ENCODE data around the gene PRR3. TPM values are rescaled to one million over a fixed set of nuclear protein-coding genes. Genes with fewer than 3 reads are reported as not detected.

Gene PRR3
- total RNA-seq, 4 donors from 2014 or later, result 3.8 to 10.6 (median 4.5) TPM

DNA sequence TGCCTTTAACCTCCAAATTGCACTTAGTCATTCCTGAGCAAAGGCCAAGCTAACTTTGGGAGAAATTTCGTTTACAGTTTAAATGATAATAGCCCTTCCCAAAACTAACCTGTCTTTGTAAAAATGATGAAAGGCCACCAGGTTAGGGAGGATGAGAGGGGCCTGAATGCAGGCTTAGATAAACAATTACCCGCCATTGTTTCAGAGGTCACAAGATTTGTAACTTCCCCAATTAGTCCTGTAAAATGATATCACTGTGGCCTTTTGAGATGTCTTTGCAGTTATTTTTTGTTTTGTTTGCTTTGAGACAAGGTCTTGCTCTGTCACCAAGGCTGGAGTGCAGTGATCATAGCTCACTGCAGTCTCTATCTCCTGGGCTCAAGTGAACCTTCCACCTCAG lies 27.1 kb upstream of the PRR3 start:
- Histone ChIP-seq H3K27me3 (no peaks in the 10 kb centered on the region), H3K4me1 (peaks cover 4 to 11% (median 10%) of the 10 kb centered on the region in 4 donors), H3K4me3 (no peak overlapping the region), H3K9me3 (no peaks in the 10 kb centered on the region), H3K36me3 (no peaks in the 10 kb centered on the region), H3K27ac (replicated peaks in 1 of 4) (no peak overlapping the region)
- WGBS, result 61% methylated on average over 2 of the region's 2 CpGs
- intact Hi-C loops (cut with DNase I), result no loop called here
- no peak for DNase-seq (ENCODE audit: extremely low spot score)
- TF ChIP-seq POLR2AphosphoS5 (IDR thresholded peaks at IDR 0.05) (no peak), EP300 (IDR thresholded peaks at IDR 0.05) (no peak), CTCF (IDR thresholded peaks at IDR 0.05) (no peak), POLR2A (IDR thresholded peaks at IDR 0.05; ENCODE audit: low read depth) (no peak)

GRCh38 chr6:30533460-30534294 lies 23.4 kb upstream of the PRR3 start:
- Histone ChIP-seq H3K4me1 (peaks cover 4 to 10% (median 8%) of the 10 kb centered on the region in 4 donors), H3K27me3 (no peaks in the 10 kb centered on the region), H3K4me3 (no peak overlapping the region), H3K9me3 (no peaks in the 10 kb centered on the region), H3K27ac (replicated peaks in 1 of 4) (no peak overlapping the region), H3K36me3 (no peaks in the 10 kb centered on the region)
- DNase-seq (ENCODE audit: extremely low spot score), result no peak
- WGBS, result 81% methylated on average over 15 of the region's 15 CpGs
- intact Hi-C loops (cut with DNase I), result loop anchor here (2.0 kb wide), 1 partner anchor 53 kb away; no protein-coding TSS in a partner anchor
- TF ChIP-seq POLR2AphosphoS5 (IDR thresholded peaks at IDR 0.05) (no peak), CTCF (IDR thresholded peaks at IDR 0.05) (no peak), POLR2A (IDR thresholded peaks at IDR 0.05; ENCODE audit: low read depth) (no peak), EP300 (IDR thresholded peaks at IDR 0.05) (no peak)

- intact Hi-C loops (cut with DNase I), result no loop called here
- peaks cover 0 to 10% (median 9%) of the 10 kb centered on the region in 4 donors for H3K4me1 ChIP-seq
- H3K9me3 ChIP-seq, result no peaks in the 10 kb centered on the region
- no peak overlapping the region for H3K4me3 ChIP-seq
- 88% methylated on average over 3 of the region's 3 CpGs for WGBS
- TF ChIP-seq POLR2AphosphoS5 (IDR thresholded peaks at IDR 0.05) (no peak), EP300 (IDR thresholded peaks at IDR 0.05) (no peak)
- no peak for DNase-seq (ENCODE audit: extremely low spot score)
- H3K36me3 ChIP-seq, result no peaks in the 10 kb centered on the region
- H3K27me3 ChIP-seq, result no peaks in the 10 kb centered on the region
- no peak overlapping the region for H3K27ac ChIP-seq (replicated peaks in 1 of 4)
These were observed 19.2 kb upstream of the PRR3 start for GRCh38 chr6:30537931-30538330.

DNA sequence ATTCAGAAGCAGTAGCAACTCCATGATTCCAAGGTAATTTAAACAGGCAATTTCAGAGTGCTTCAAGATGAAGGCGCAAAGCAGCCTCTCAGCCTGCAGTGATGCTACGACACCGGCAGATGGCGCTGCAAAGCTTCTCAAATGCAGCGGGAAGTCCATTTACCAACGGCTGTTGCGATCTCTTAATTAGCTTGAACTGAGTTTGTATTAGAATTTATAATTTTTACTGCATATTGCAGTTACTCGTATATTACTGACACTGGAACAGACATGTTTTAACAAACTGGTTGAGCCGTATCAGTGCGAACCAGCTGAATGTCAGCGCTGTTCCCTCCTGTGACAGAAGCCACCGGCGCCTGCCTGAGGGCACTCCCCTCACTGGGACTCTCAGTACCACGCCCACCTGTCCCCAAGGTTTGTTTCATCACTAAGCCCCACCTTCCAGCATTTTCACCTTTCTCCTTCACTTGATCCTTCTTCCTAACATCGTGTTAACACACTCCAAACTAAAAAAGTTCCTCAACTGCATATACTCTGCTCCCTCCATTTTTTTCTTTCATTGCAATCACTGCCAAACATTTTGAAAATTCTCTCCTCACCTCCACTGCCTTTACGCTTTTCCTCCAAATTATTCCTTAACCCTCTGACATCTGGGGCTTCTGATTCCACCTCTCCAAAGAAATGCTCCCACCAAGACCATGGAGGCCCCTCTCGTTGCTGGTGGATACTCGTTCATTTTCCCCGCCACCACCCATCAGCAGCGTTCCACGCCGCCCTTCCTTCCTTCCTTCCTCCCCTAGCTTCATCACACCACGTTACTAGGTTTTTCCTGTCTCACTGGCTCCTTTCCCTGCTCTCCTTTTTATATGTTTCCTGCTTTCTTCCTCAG lies 15.3 kb upstream of the PRR3 start:
- TF ChIP-seq EP300 (IDR thresholded peaks at IDR 0.05) (no peak), CTCF (IDR thresholded peaks at IDR 0.05) (peak; percentile 95 to 100 (median 97)), POLR2AphosphoS5 (IDR thresholded peaks at IDR 0.05) (peak; percentile 50 to 68), POLR2A (IDR thresholded peaks at IDR 0.05; ENCODE audit: low read depth) (no peak)
- peak overlapping the region; percentile 1 to 44 (median 26) for H3K27ac ChIP-seq (replicated peaks in 1 of 4)
- 13% methylated on average over 23 of the region's 23 CpGs for WGBS

DNA sequence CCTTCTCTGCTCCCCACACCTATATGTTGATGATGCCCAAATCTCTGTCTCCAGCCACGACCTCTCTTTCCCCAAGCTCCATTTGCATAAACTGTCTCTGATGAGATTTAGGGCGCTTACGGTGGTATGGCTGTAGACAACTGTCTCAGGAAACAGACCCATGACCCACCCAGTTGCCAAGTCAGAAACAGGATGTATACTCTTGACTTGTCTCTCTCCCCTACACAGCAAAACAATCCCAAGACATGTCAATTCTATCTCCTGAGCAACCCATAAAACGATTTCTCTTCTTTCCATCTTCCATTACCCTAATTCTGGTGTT lies 14.7 kb upstream of the PRR3 start:
- no peak for TF ChIP-seq POLR2A (IDR thresholded peaks at IDR 0.05; ENCODE audit: low read depth)
- no peak for TF ChIP-seq CTCF (IDR thresholded peaks at IDR 0.05)
- TF ChIP-seq POLR2AphosphoS5 (IDR thresholded peaks at IDR 0.05), result no peak
- no peak for TF ChIP-seq EP300 (IDR thresholded peaks at IDR 0.05)
- H3K4me3 ChIP-seq, result peak overlapping the region in 1 of 4 donors; percentile 36
- peaks cover 17 to 24% (median 20%) of the 10 kb centered on the region in 4 donors for H3K36me3 ChIP-seq
- no peaks in the 10 kb centered on the region for H3K9me3 ChIP-seq
- peaks cover 8 to 21% (median 11%) of the 10 kb centered on the region in 4 donors for H3K4me1 ChIP-seq
- H3K27me3 ChIP-seq, result no peaks in the 10 kb centered on the region
- intact Hi-C loops (cut with DNase I), result loop anchor here (5.0 kb wide), 1 partner anchor 55 kb away; no protein-coding TSS in a partner anchor
- peak overlapping the region in 2 of 4 donors; percentile 1 to 44 for H3K27ac ChIP-seq (replicated peaks in 1 of 4)
- 26% methylated on average over 4 of the region's 4 CpGs for WGBS
- DNase-seq (ENCODE audit: extremely low spot score), result no peak

More for the DNA sequence above, 15.3 kb upstream of the PRR3 start:
- peaks cover 13 to 18% (median 14%) of the 10 kb centered on the region in 4 donors for H3K36me3 ChIP-seq
- peaks cover 8 to 21% (median 11%) of the 10 kb centered on the region in 4 donors for H3K4me1 ChIP-seq
- intact Hi-C loops (cut with DNase I), result loop anchor here (5.0 kb wide), 1 partner anchor 56 kb away; no protein-coding TSS in a partner anchor
- no peaks in the 10 kb centered on the region for H3K9me3 ChIP-seq
- H3K4me3 ChIP-seq, result peak overlapping the region; percentile 34 to 52 (median 38)
- no peaks in the 10 kb centered on the region for H3K27me3 ChIP-seq
- peak; percentile 94 for DNase-seq (ENCODE audit: extremely low spot score)

Data from esophagus muscularis mucosa (tissue), 4 donors.